Measurements from ENCODE around the gene ABHD18.
"Not testable (repeated sequence)": the region's sequence is repeated elsewhere in the genome, so short reads cannot be mapped to it uniquely, and the experiment has no call there.

The ABHD18 gene

GRCh38 chr4:128066453-128066820 is 101.2 kb downstream of the ABHD18 start:
- not testable (repeated sequence) for DNase-seq

- no peak for DNase-seq
Measured at GRCh38 chr4:128068918-128069317, 103.7 kb downstream of the ABHD18 start.

- DNase-seq, result no peak
Measured at GRCh38 chr4:128076464-128076863, 111.3 kb downstream of the ABHD18 start.
